GM12865 (cell line): ENCODE results near the gene CDH4.

Experiments used
- DNase-seq: peaks from one replicate; pipeline ENCODE4 v3.0.0; 2010; ENCODE audit warnings: low read depth
- H3K4me3 ChIP-seq: 2 replicates; pipeline ENCODE4 v1.5.1; 2011; ENCODE audit warnings: mild to moderate bottlenecking, low read depth, low read length, control low read depth
- CTCF ChIP-seq: IDR thresholded peaks from 2 replicates; pipeline ENCODE4 v1.5.1; 2011; ENCODE audit warnings: low read length, control low read depth, low read depth, inconsistent platforms; ENCODE audit not compliant: insufficient read depth; ENCODE audit errors: missing control alignments

The CDH4 gene

DNA sequence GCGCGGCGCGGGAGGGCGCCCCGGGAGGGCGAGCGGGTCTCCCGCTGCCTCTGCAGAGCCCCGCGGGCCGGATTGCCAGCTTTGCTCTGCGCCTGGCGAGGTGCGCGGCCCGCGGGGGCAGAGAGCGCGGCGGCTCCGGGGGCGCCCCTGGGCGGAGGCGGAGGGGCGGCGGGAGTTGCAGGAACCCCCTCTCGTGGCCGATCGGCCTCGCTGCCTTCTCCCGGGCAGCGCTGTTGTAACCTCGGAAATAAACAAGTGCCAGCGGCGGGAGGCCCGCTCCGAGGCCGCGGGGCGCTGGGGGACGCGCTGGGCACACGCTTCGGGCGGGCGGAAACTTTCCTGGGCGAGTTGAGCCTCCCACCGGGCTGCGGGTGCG, 1.2 kb downstream of the CDH4 start:
- DNase-seq, result no peak
- H3K4me3 ChIP-seq, result no peak overlapping the region
- no peak for TF ChIP-seq CTCF

DNA sequence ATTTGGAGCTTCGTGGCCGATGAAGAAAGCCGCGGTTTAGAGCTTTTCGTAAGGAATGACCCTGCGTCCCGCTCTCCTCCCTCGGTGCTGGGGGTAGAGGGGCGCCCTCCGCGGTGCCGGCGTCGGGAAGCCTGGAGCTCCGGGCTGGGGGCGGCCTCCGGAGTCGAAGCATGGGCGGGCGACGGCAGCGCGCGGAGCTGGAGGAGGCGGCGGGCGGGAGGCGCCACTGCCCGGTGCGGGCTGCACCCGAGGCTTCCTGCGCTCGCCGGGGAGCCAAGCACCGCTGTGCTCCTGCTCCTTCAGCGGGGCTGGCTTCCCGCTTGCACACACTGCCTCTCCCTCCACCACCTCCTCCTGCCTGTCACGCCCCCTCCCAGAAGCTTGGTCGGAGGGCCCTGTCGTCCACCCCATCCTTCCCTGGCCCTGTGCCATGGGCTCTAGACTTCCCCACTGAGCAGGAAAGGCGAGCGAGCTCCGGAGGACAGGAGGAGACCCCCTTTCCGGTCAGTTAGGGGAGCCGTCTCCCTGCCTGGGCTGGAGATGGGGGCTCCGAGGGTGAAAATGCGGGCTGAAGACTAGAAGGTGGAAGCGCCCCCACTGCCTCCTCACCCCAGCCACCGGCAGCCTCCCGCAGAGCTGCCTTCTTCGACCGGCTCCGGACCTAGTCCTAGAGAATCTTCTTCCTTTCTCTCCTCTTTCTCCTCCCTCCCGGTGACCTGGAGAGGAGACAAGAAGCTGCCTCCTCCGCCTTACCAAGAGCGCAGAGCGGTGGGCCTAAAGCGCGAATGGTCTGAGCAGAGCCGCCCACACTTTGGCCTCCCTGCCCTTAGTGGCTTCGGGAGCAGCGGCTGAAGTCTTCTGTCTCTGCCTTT, 1.8 kb downstream of the CDH4 start:
- DNase-seq, result no peak

DNA sequence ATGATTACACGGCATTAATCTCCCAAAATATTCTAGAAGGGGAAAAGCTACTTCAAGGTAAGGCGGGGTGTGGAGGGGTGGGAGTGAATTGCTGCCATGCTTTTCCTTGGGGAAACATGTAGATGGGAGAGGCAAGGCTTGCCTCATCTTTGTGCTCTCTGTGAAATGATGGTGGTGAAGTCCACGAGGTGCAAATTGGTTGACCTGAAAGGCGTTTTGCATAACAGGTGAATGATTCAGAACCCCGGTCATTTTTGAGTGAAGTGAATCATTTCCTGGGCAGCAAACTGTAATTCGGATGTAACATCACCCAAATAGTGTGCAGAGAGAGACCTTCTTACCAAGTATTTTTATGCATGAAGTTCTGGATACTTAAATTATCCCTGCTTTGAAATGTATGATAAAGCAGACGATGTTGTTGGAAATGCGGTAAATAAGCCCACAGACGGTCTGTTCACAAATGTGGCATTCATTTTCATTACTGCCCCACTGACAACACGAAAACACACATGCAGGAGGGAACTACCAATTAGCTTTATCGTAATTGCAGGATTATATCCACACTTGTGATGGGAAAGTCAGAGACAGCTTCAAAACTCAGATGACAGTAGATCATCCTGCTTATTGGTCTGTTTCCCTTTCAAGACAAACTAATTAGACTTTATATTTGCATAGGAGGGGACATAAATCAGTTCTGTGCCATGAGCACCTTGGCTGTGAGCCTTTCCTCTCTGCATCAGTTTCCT, 3.0 kb downstream of the CDH4 start:
- no peak overlapping the region for H3K4me3 ChIP-seq
- no peak for TF ChIP-seq CTCF
- no peak for DNase-seq

More for the DNA sequence above, 1.8 kb downstream of the CDH4 start:
- TF ChIP-seq CTCF, result no peak
- no peak overlapping the region for H3K4me3 ChIP-seq

DNA sequence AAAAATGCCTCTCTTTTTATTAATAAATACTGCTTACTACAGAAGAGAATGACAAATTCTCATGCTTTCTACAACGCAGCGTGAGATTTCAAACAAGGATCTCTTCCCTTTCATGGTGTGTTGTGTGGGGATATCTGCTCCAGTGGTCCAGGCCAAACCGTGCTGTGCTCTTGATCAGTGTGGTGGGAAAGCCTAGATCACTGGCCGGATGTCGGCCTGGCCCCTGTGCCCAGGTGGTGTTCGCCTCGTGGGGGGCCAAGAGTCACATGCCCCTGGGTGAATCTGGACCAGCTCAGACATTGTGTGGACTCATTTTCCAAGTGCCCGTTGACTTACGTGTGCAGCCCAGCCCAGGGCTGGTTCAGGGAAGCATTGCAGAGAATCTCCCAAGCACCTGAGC, 4.3 kb downstream of the CDH4 start:
- no peak for TF ChIP-seq CTCF
- no peak overlapping the region for H3K4me3 ChIP-seq
- DNase-seq, result no peak

DNA sequence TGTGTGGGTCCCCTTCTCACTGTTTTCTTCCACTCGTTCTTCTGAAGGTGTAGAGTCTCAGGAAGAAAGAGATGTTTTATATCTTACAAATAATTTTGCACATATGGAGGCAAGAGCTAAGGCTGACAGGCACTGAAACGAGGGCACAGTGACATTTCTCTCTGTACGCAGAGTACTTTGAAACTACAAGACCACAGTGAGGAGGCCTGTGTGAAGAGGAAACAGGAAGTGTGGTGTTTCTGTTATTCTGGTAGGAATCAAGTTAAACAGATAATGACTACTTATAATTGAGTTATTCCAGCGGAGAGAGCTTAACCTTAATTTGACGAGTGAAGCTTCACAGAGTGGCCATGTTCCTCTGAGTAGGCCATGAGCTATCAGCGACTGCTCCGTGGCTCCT, 4.8 kb downstream of the CDH4 start:
- DNase-seq, result no peak
- TF ChIP-seq CTCF, result no peak

GRCh38 chr20:61257611-61258010, 5.5 kb downstream of the CDH4 start:
- TF ChIP-seq CTCF, result no peak
- no peak for DNase-seq
- no peak overlapping the region for H3K4me3 ChIP-seq

More for the DNA sequence above, 4.8 kb downstream of the CDH4 start:
- H3K4me3 ChIP-seq, result no peak overlapping the region
